Measurements from ENCODE around the gene MYO18B. TPM values are rescaled to one million over a fixed set of nuclear protein-coding genes. Genes with fewer than 3 reads are reported as not detected.

The MYO18B gene
- total RNA-seq, 2 experiments from 2014 or later: 0.11 to 0.22 TPM

- Mint-ChIP-seq H3K36me3 (ENCODE audit: low read depth) (no peaks in the 10 kb centered on the region), H3K27me3 (peaks cover 37% of the 10 kb centered on the region), H3K4me3 (no peak overlapping the region), H3K4me1 (ENCODE audit: low read depth) (no peaks in the 10 kb centered on the region), H3K27ac (no peak overlapping the region), H3K9me3 (peaks cover 2% of the 10 kb centered on the region)
- no peak overlapping the region for H3K4me3 ChIP-seq (ENCODE audit: low read length)
- H3K9me3 ChIP-seq (ENCODE audit: control insufficient read depth in 1 of 2, insufficient read depth in 1 of 2, low read length in 2 of 2): peaks cover 0 to 9% of the 10 kb centered on the region in 2 experiments
- no peaks in the 10 kb centered on the region for H3K36me3 ChIP-seq (ENCODE audit: insufficient read depth, low read length)
- intact Hi-C loops (cut with DNase I, micrococcal nuclease): no loop called here
- CTCF ChIA-PET: no interaction called here
- DNase-seq (no peak), ATAC-seq (ENCODE audit: poor library complexity) (no peak)
- H3K27me3 ChIP-seq (ENCODE audit: control insufficient read depth in 1 of 2, insufficient read depth in 2 of 2, low read length in 2 of 2): peaks cover under 1 to 3% of the 10 kb centered on the region in 2 experiments
- no peak overlapping the region for H3K27ac ChIP-seq (ENCODE audit: low read depth in 1 of 2, low read length in 2 of 2)
- POLR2A ChIA-PET: no interaction called here
- no peak for TF ChIP-seq CTCF (IDR thresholded peaks at IDR 0.05)
- H3K4me1 ChIP-seq (ENCODE audit: insufficient read depth, low read length): no peaks in the 10 kb centered on the region
Measured at GRCh38 chr22:25823276-25823675, 81.3 kb downstream of the MYO18B start.

- Mint-ChIP-seq H3K27me3 (peaks cover 30% of the 10 kb centered on the region), H3K4me3 (no peak overlapping the region), H3K9me3 (peaks cover 2% of the 10 kb centered on the region), H3K36me3 (ENCODE audit: low read depth) (no peaks in the 10 kb centered on the region), H3K27ac (no peak overlapping the region), H3K4me1 (ENCODE audit: low read depth) (no peaks in the 10 kb centered on the region)
- no peak overlapping the region for H3K4me3 ChIP-seq (ENCODE audit: low read length)
- peaks cover 0 to 17% of the 10 kb centered on the region in 2 experiments for H3K9me3 ChIP-seq (ENCODE audit: control insufficient read depth in 1 of 2, insufficient read depth in 1 of 2, low read length in 2 of 2)
- no peaks in the 10 kb centered on the region for H3K36me3 ChIP-seq (ENCODE audit: insufficient read depth, low read length)
- peaks cover 0 to 3% of the 10 kb centered on the region in 2 experiments for H3K27me3 ChIP-seq (ENCODE audit: control insufficient read depth in 1 of 2, insufficient read depth in 2 of 2, low read length in 2 of 2)
- H3K4me1 ChIP-seq (ENCODE audit: insufficient read depth, low read length): no peaks in the 10 kb centered on the region
- intact Hi-C loops (cut with DNase I, micrococcal nuclease): no loop called here
- ChIA-PET CTCF (no interaction called here), POLR2A (no interaction called here)
- TF ChIP-seq CTCF (IDR thresholded peaks at IDR 0.05): no peak
- H3K27ac ChIP-seq (ENCODE audit: low read depth in 1 of 2, low read length in 2 of 2): no peak overlapping the region
- DNase-seq (no peak), ATAC-seq (ENCODE audit: poor library complexity) (no peak)
Measured at GRCh38 chr22:25824828-25825423, 82.9 kb downstream of the MYO18B start.

GRCh38 chr22:25827415-25827814, 85.4 kb downstream of the MYO18B start:
- no peaks in the 10 kb centered on the region for H3K9me3 Mint-ChIP-seq
- no peak for TF ChIP-seq CTCF (IDR thresholded peaks at IDR 0.05)
- no peak overlapping the region for H3K27ac ChIP-seq (ENCODE audit: low read depth in 1 of 2, low read length in 2 of 2)
- H3K27me3 Mint-ChIP-seq: peaks cover 17% of the 10 kb centered on the region
- H3K36me3 Mint-ChIP-seq (ENCODE audit: low read depth): no peaks in the 10 kb centered on the region
- intact Hi-C loops (cut with DNase I, micrococcal nuclease): no loop called here
- ATAC-seq (ENCODE audit: poor library complexity): no peak
- ChIA-PET POLR2A (no interaction called here), CTCF (no interaction called here)
- H3K4me3 ChIP-seq (ENCODE audit: low read length): no peak overlapping the region
- H3K27ac Mint-ChIP-seq: no peak overlapping the region
- H3K4me1 ChIP-seq (ENCODE audit: insufficient read depth, low read length): no peaks in the 10 kb centered on the region
- peaks cover 0 to 21% of the 10 kb centered on the region in 2 experiments for H3K9me3 ChIP-seq (ENCODE audit: control insufficient read depth in 1 of 2, insufficient read depth in 1 of 2, low read length in 2 of 2)
- no peaks in the 10 kb centered on the region for H3K36me3 ChIP-seq (ENCODE audit: insufficient read depth, low read length)
- H3K27me3 ChIP-seq (ENCODE audit: control insufficient read depth in 1 of 2, insufficient read depth in 2 of 2, low read length in 2 of 2): peaks cover 0 to 3% of the 10 kb centered on the region in 2 experiments
- H3K4me1 Mint-ChIP-seq (ENCODE audit: low read depth): no peaks in the 10 kb centered on the region
- no peak for DNase-seq
- H3K4me3 Mint-ChIP-seq: no peak overlapping the region

Data from CD4-positive, alpha-beta T cell (primary cell).